GM18951 (cell line): ENCODE data around the gene MAST4.

Source experiments
- POLR2A ChIP-seq: IDR thresholded peaks from 4 replicates; pipeline ENCODE4 v1.6.1; 2011; ENCODE audit warnings: mild to moderate bottlenecking; ENCODE audit not compliant: insufficient read length, insufficient read depth; ENCODE audit errors: extremely low read depth
- in situ Hi-C: fragments of 300-500 bp; cut with MboI; formaldehyde crosslinking; loops from one replicate; pipeline ENCODE4 v1.12.0; 2022; ENCODE audit warnings: low sequenced_read_pairs, mixed read lengths, inconsistent platforms; ENCODE audit not compliant: unreplicated experiment

Gene MAST4

GRCh38 chr5:66777868-66778267, 181.7 kb downstream of the MAST4 start:
- TF ChIP-seq POLR2A = no peak
- in situ Hi-C loops = no loop called here

GRCh38 chr5:66779528-66779927, 183.3 kb downstream of the MAST4 start:
- in situ Hi-C loops = no loop called here

GRCh38 chr5:66788556-66788955, 192.4 kb downstream of the MAST4 start:
- TF ChIP-seq POLR2A = no peak
- in situ Hi-C loops = no loop called here

More at GRCh38 chr5:66779528-66779927, 183.3 kb downstream of the MAST4 start:
- TF ChIP-seq POLR2A = no peak

- no peak for TF ChIP-seq POLR2A
- in situ Hi-C loops = no loop called here
These were observed 193.2 kb downstream of the MAST4 start for GRCh38 chr5:66789434-66789833.

- in situ Hi-C loops = no loop called here
- no peak for TF ChIP-seq POLR2A
These were observed 196.9 kb downstream of the MAST4 start for GRCh38 chr5:66793049-66793448.

GRCh38 chr5:66795682-66796081, 199.5 kb downstream of the MAST4 start:
- in situ Hi-C loops = no loop called here
- TF ChIP-seq POLR2A = no peak

- in situ Hi-C loops = no loop called here
These were observed 200.4 kb downstream of the MAST4 start for GRCh38 chr5:66796305-66797292.

GRCh38 chr5:66802941-66803340, 206.7 kb downstream of the MAST4 start:
- TF ChIP-seq POLR2A = no peak
- in situ Hi-C loops = no loop called here

More at GRCh38 chr5:66796305-66797292, 200.4 kb downstream of the MAST4 start:
- no peak for TF ChIP-seq POLR2A

GRCh38 chr5:66805514-66806430, 209.6 kb downstream of the MAST4 start:
- in situ Hi-C loops = no loop called here
- TF ChIP-seq POLR2A = no peak

- TF ChIP-seq POLR2A = no peak
- in situ Hi-C loops = no loop called here
These were observed 211.6 kb downstream of the MAST4 start for GRCh38 chr5:66807743-66808142.

GRCh38 chr5:66808663-66809062, 212.5 kb downstream of the MAST4 start:
- in situ Hi-C loops = no loop called here
- TF ChIP-seq POLR2A = no peak

GRCh38 chr5:66810151-66810550, 214.0 kb downstream of the MAST4 start:
- TF ChIP-seq POLR2A = no peak
- in situ Hi-C loops = no loop called here

- no peak for TF ChIP-seq POLR2A
- in situ Hi-C loops = no loop called here
These were observed 214.7 kb downstream of the MAST4 start for GRCh38 chr5:66810848-66811261.
